ENCODE measurements around the gene SMAD7.

SMAD7 gene

GRCh38 chr18:48975817-48976649 lies 25.3 kb upstream of the SMAD7 start:
- Histone ChIP-seq H3K9me3 (ENCODE audit: control insufficient read depth, insufficient read depth, low read length) (no peaks in the 10 kb centered on the region), H3K36me3 (ENCODE audit: insufficient read depth, low read length) (no peaks in the 10 kb centered on the region), H3K4me1 (ENCODE audit: insufficient read depth, low read length) (peaks cover 25% of the 10 kb centered on the region; the same call in 1 of the 2 replicates), H3K9ac (ENCODE audit: low read depth, low read length) (peak overlapping the region; percentile 80)

DNA sequence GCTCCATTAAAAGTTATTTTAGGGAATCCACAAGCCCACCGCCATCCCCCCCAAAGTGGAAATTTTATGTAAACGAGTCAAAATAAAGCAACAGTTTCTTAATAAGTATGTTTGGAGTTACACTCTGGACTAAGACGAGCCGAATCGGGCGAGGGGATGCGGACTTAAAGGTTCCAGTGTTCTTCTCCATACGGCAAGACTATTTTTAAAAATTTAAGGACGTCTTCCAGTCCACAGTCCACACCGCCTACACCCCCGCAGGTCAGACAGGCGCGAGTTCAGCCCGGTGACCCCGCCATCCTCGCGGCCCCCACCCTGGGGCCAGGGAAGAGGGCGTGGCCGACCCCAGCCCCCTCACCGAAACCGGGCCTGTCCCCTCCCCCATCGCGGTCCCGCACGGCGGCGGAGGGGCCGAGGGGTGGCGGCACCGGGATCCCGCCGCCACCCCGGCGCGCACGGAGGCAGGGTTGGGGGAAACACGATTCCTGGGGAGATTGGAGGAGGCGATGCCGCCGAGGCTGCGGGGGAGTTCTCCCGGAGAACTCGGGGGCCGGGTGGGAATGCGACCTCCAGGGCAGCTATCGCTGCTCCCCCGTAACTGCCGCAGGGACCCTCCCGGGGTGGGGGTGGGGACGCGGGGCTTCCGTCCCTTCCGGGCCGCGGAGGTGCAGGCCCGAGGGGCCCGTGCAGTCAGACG lies 24.5 kb upstream of the SMAD7 start:
- Histone ChIP-seq H3K9ac (ENCODE audit: low read depth, low read length) (peak overlapping the region; percentile 80), H3K9me3 (ENCODE audit: control insufficient read depth, insufficient read depth, low read length) (no peaks in the 10 kb centered on the region), H3K36me3 (ENCODE audit: insufficient read depth, low read length) (no peaks in the 10 kb centered on the region), H3K4me1 (ENCODE audit: insufficient read depth, low read length) (peaks cover 23% of the 10 kb centered on the region; the same call in 1 of the 2 replicates)

DNA sequence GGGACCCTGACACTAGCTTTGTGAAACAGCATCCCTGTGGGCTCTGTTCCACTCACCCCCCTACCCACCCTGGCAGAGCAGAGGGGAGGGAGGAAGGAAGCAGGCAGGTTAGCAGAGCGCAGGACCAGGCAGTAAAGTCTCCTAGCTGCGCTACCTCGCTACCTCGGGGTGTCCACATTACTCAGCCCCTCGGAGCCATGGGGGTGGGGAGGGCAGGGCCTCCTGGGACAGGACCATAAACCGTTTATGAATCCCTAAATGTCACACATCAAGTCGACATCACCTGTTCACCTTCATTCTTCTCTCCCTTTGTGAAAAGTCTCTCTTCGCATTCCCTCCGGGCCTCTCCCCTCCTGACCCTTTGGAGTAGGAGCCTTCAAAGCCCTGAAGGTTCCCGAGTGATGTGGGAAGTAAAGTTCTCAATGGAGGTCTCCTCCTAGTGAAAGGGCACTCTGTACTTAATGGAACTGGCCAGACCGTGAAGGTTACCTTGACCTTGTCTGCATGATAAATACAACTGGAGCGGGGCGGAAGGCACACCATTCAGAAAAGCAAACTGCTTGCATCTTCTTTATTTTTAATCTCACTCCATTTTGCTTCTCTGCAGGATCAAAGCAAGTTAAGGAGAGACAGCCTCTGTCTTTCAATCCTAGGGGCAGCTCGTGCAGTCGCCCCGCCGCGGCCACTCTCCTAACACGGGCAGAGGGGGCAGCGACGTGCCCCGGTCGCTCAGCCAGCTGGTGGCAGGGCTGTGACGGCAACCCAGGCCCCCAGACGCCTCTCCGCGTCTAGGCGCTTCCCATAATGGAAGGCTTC lies 23.7 kb upstream of the SMAD7 start:
- H3K9me3 ChIP-seq (ENCODE audit: control insufficient read depth, insufficient read depth, low read length), result no peaks in the 10 kb centered on the region
- peak overlapping the region; percentile 80 for H3K9ac ChIP-seq (ENCODE audit: low read depth, low read length)
- peaks cover 20% of the 10 kb centered on the region; the same call in 1 of the 2 replicates for H3K4me1 ChIP-seq (ENCODE audit: insufficient read depth, low read length)
- no peaks in the 10 kb centered on the region for H3K36me3 ChIP-seq (ENCODE audit: insufficient read depth, low read length)

DNA sequence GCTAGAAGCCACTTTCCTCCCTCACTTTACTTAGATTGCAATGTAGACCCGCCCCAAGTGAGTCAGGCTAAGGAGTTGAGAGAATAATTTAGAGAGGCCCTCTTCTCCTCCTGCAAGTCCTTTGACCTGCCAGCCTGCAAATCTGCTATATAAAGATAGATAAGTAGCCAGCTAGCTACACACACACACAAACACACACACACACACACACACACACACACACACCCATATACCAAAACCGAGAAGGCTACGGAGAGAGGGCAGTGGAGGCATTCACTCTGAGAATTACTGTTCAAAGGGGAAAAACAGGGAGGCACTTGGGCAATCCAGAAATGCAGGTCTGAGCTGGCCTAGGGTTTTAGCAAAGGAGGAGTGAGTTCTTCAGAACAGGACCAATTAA lies 23.0 kb upstream of the SMAD7 start:
- H3K4me1 ChIP-seq (ENCODE audit: insufficient read depth, low read length), result peaks cover 24% of the 10 kb centered on the region
- H3K36me3 ChIP-seq (ENCODE audit: insufficient read depth, low read length), result no peaks in the 10 kb centered on the region
- H3K9me3 ChIP-seq (ENCODE audit: control insufficient read depth, insufficient read depth, low read length), result no peaks in the 10 kb centered on the region
- H3K9ac ChIP-seq (ENCODE audit: low read depth, low read length), result no peak overlapping the region; the same call in 1 of the 2 replicates

DNA sequence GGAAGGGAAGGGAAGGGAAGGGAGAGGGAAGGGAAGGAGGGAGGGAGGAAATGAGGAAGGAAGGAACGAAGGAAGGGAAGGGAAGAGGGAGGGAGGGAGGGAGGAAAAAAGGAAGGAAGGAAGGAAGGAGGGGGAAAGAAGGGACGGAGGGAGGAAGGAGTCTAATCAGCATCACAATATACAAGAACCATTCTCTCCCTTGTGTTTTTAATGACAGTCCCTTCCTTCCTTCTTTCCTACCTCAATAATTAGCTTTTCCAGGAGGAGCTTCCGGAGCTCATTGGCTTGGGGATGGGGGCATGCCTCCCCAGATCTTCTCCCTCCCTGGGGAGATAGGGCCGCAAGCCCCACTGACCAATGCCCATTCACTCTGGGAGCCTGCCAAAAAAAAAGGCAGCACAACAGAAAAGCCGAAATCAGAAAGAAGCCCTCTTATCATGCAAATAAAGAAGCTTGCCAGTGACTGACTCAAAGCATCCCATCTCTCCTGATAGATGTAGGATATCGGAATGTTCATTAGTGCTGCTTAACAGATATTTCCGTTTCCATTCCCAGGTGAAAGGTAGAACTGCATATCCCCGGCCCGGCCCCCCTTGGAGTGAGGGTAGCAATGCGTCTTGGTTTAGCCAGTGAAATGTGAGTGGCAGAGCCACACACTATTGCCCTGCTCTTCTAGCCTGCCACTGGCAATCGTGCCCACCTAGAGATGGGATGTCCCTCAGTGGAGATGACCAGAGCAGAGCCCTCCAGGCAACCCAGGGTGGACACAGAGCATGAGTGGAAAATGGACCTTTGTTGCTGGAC lies 17.8 kb upstream of the SMAD7 start:
- no peaks in the 10 kb centered on the region for H3K9me3 ChIP-seq (ENCODE audit: control insufficient read depth, insufficient read depth, low read length)
- H3K4me1 ChIP-seq (ENCODE audit: insufficient read depth, low read length), result peaks cover 12% of the 10 kb centered on the region
- no peak overlapping the region for H3K9ac ChIP-seq (ENCODE audit: low read depth, low read length)
- H3K36me3 ChIP-seq (ENCODE audit: insufficient read depth, low read length), result no peaks in the 10 kb centered on the region

GRCh38 chr18:48967545-48967944 lies 16.8 kb upstream of the SMAD7 start:
- Histone ChIP-seq H3K36me3 (ENCODE audit: insufficient read depth, low read length) (no peaks in the 10 kb centered on the region), H3K9me3 (ENCODE audit: control insufficient read depth, insufficient read depth, low read length) (no peaks in the 10 kb centered on the region), H3K9ac (ENCODE audit: low read depth, low read length) (no peak overlapping the region), H3K4me1 (ENCODE audit: insufficient read depth, low read length) (peaks cover 20% of the 10 kb centered on the region)

DNA sequence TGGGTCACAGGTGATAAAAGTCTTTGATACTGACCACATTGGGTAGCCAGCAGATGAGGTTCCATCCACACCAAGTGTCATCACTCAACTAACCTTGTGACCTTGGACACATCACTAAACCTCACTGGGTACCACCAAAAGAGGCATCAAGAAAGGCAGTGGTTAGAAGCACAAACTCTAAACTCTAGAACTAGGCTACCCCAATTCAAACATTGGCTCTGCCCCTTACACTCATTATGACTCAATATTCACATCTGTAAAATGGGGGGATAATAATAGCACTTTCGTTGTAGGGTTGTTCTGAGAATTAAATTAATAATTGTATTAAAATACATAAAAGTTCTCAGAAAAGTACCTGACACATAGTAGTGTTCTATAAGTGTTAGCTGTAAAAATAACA lies 15.8 kb upstream of the SMAD7 start:
- Histone ChIP-seq H3K9me3 (ENCODE audit: control insufficient read depth, insufficient read depth, low read length) (no peaks in the 10 kb centered on the region), H3K9ac (ENCODE audit: low read depth, low read length) (no peak overlapping the region), H3K4me1 (ENCODE audit: insufficient read depth, low read length) (peaks cover 25% of the 10 kb centered on the region), H3K36me3 (ENCODE audit: insufficient read depth, low read length) (no peaks in the 10 kb centered on the region)

DNA sequence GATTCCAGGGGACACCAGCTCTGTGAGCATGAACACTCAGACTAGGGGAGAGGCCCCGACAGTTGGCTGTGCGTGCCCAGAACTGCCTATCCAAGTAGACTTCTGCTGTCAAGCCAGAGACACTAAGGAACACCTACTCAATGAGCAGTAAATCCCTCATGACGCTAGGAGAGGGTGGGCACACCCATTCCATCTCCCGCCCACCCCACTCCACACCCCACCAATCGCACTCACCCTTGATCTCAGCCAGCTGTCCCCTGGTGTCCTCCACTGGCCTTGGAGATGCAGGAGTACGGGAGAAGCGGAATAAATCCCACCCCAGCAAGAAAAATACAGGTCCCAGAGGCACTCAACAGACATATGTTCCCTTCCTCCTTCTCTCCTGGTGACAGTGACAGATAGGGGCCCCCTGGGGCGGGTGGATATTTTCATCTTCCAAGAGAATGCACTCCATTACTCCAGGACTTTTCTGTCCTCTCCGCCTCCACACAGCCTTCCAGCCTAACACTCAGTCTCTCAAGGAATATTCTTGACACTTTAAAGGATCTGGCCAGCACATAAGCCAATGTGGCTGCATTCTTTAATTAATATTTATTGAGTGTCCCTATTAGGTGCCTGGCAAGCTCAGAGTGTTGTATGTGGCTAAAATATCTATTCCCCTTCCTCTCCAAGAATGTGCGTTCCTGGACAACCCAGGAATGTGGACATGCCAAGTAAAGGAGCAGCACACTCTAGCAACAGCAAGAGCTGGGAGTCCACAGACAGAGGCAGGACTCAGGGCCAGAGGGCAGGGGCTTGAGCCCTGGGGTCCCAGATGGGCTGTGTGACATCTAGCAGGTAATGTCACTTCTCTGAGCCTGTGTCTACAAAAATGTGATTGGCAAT lies 13.1 kb upstream of the SMAD7 start:
- no peaks in the 10 kb centered on the region for H3K36me3 ChIP-seq (ENCODE audit: insufficient read depth, low read length)
- peaks cover 35% of the 10 kb centered on the region for H3K4me1 ChIP-seq (ENCODE audit: insufficient read depth, low read length)
- no peak overlapping the region for H3K9ac ChIP-seq (ENCODE audit: low read depth, low read length)
- H3K9me3 ChIP-seq (ENCODE audit: control insufficient read depth, insufficient read depth, low read length), result no peaks in the 10 kb centered on the region

GRCh38 chr18:48962994-48963561 lies 12.3 kb upstream of the SMAD7 start:
- Histone ChIP-seq H3K9ac (ENCODE audit: low read depth, low read length) (no peak overlapping the region), H3K36me3 (ENCODE audit: insufficient read depth, low read length) (no peaks in the 10 kb centered on the region), H3K4me1 (ENCODE audit: insufficient read depth, low read length) (peaks cover 33% of the 10 kb centered on the region), H3K9me3 (ENCODE audit: control insufficient read depth, insufficient read depth, low read length) (no peaks in the 10 kb centered on the region)

DNA sequence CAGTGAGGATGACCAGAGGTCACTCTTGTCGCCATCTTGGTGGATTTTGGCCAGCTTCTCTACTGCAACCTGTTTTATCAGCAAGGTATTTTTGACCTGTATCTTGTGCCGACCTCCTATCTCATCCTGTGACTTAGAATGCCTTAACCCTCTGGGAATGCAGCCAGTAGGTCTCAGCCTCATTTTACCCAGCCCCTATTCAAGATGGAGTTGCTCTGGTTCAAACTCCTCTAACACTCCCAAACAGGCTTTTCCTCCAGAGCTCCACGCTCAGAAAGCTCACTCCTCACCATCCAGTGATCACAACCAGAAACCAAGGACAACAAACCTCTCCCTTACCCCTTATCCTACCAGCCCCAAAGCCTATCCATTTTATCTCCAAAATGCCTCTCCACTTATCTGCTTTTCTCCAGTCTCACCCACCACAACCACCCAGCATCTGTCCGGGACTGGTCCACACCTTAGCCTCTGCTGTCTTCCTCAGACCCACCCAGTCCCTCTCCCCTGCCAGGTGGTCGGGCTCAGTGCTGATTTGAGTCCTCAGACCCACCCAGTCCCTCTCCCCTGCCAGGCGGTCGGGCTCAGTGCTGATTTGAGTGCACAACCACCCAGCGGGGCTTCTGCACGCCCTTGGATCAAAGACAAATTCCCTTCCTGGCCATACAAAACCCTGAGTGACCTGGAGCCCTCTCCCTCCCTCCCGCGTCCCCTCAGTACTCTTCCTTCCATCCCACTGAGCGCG lies 11.7 kb upstream of the SMAD7 start:
- peaks cover 31% of the 10 kb centered on the region for H3K4me1 ChIP-seq (ENCODE audit: insufficient read depth, low read length)
- no peaks in the 10 kb centered on the region for H3K9me3 ChIP-seq (ENCODE audit: control insufficient read depth, insufficient read depth, low read length)
- H3K9ac ChIP-seq (ENCODE audit: low read depth, low read length), result no peak overlapping the region
- no peaks in the 10 kb centered on the region for H3K36me3 ChIP-seq (ENCODE audit: insufficient read depth, low read length)

DNA sequence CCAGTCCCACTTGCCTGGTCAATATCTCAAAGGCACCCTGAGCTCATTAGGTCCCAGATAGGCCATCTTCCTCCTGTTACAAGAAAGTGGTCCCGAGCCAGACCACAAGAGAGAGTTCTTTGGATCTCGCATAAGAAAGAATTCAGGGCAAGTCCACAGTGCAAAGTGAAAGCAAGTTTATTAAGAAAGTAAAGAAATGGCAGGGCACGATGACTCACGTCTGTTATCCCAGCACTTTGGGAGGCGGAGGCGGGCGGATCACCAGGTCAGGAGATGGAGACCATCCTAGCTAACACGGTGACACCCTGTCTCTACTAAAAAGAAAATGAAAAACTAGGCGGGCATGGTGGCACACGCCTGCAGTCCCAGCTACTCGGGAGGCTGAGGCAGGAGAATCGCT lies 10.8 kb upstream of the SMAD7 start:
- H3K36me3 ChIP-seq (ENCODE audit: insufficient read depth, low read length), result no peaks in the 10 kb centered on the region
- H3K9me3 ChIP-seq (ENCODE audit: control insufficient read depth, insufficient read depth, low read length), result no peaks in the 10 kb centered on the region
- H3K4me1 ChIP-seq (ENCODE audit: insufficient read depth, low read length), result peaks cover 34% of the 10 kb centered on the region
- no peak overlapping the region for H3K9ac ChIP-seq (ENCODE audit: low read depth, low read length)

Data from ES-I3 (cell line).